ENCODE measurements around the gene SLC9A6.
"Not testable (repeated sequence)": the region's sequence is repeated elsewhere in the genome, so short reads cannot be mapped to it uniquely, and the experiment has no call there.

SLC9A6 gene

GRCh38 chrX:136076942-136077341, 91.7 kb downstream of the SLC9A6 start:
- TF ChIP-seq CTCF (IDR thresholded peaks at IDR 0.05) (no peak), ZFX (IDR thresholded peaks at IDR 0.05; ENCODE audit: borderline replicate concordance) (no peak)

GRCh38 chrX:136080766-136081165, 95.5 kb downstream of the SLC9A6 start:
- no peak for TF ChIP-seq ZFX (IDR thresholded peaks at IDR 0.05; ENCODE audit: borderline replicate concordance)
- TF ChIP-seq CTCF (IDR thresholded peaks at IDR 0.05), result no peak

More at GRCh38 chrX:136076942-136077341, 91.7 kb downstream of the SLC9A6 start:
- no peak overlapping the region for H3K27ac ChIP-seq

GRCh38 chrX:136086521-136086920, 101.3 kb downstream of the SLC9A6 start:
- TF ChIP-seq CTCF (IDR thresholded peaks at IDR 0.05) (no peak), ZFX (IDR thresholded peaks at IDR 0.05; ENCODE audit: borderline replicate concordance) (no peak)

More at GRCh38 chrX:136080766-136081165, 95.5 kb downstream of the SLC9A6 start:
- H3K27ac ChIP-seq, result no peak overlapping the region

GRCh38 chrX:136091898-136092297, 106.7 kb downstream of the SLC9A6 start:
- not testable (repeated sequence) for H3K27ac ChIP-seq

More at GRCh38 chrX:136086521-136086920, 101.3 kb downstream of the SLC9A6 start:
- no peak overlapping the region for H3K27ac ChIP-seq

- no peak for TF ChIP-seq ZFX (IDR thresholded peaks at IDR 0.05; ENCODE audit: borderline replicate concordance)
- no peak for TF ChIP-seq CTCF (IDR thresholded peaks at IDR 0.05)
These were observed 109.7 kb downstream of the SLC9A6 start for GRCh38 chrX:136094962-136095361.

More at GRCh38 chrX:136094962-136095361, 109.7 kb downstream of the SLC9A6 start:
- no peak overlapping the region for H3K27ac ChIP-seq

Measured in 22Rv1 (cell line).